Measurements from ENCODE around the gene RTTN. TPM values are rescaled to one million over a fixed set of nuclear protein-coding genes. Genes with fewer than 3 reads are reported as not detected.

The RTTN gene
- total RNA-seq, 2 experiments from 2014 or later = 19.8 to 29.7 TPM

DNA sequence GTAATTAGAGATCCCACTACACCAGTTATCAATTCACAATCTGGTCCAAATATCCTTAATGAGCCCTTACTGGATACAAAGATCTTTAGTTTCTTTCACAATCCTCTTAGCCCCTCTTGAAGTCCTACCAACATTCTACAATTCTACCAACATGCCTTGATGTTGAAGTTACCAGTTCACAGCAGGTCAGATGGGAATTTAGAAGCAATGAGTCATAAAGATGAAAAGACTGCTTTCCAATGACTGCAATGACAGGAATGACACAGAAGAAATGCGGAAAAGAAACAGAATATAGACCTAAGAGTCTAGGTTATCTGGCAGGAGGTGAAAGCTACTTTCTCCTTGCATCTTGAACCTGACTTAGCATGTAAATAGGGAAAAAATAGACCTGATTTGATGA lies 24.5 kb downstream of the RTTN start:
- no peaks in the 10 kb centered on the region for H3K4me1 ChIP-seq (ENCODE audit: insufficient read depth, low read length, poor library complexity, severe bottlenecking)
- intact Hi-C loops (cut with micrococcal nuclease; ENCODE audit: unreplicated experiment) = no loop called here
- no peak overlapping the region for H2AFZ ChIP-seq (ENCODE audit: low read length)
- H3K36me3 ChIP-seq (ENCODE audit: insufficient read depth, low read length) = peaks cover 20% of the 10 kb centered on the region
- ChIA-PET CTCF (ENCODE audit: unreplicated experiment) (no interaction called here), POLR2A (no interaction called here)
- no peak overlapping the region for H3K4me3 ChIP-seq (ENCODE audit: low read depth, low read length, poor library complexity, severe bottlenecking)
- TF ChIP-seq EZH2phosphoT487 (IDR thresholded peaks at IDR 0.05; ENCODE audit: borderline replicate concordance, low read depth, low read length) = no peak
- TF ChIP-seq, protein P1, sequence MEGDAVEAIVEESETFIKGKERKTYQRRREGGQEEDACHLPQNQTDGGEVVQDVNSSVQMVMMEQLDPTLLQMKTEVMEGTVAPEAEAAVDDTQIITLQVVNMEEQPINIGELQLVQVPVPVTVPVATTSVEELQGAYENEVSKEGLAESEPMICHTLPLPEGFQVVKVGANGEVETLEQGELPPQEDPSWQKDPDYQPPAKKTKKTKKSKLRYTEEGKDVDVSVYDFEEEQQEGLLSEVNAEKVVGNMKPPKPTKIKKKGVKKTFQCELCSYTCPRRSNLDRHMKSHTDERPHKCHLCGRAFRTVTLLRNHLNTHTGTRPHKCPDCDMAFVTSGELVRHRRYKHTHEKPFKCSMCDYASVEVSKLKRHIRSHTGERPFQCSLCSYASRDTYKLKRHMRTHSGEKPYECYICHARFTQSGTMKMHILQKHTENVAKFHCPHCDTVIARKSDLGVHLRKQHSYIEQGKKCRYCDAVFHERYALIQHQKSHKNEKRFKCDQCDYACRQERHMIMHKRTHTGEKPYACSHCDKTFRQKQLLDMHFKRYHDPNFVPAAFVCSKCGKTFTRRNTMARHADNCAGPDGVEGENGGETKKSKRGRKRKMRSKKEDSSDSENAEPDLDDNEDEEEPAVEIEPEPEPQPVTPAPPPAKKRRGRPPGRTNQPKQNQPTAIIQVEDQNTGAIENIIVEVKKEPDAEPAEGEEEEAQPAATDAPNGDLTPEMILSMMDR (conservative IDR thresholded peaks at IDR 0.05; ENCODE audit: low read length) = no peak
- no peak overlapping the region for H3K4me2 ChIP-seq (ENCODE audit: low read length)
- H3K79me2 ChIP-seq (ENCODE audit: insufficient read depth, low read depth, low read length) = no peaks in the 10 kb centered on the region
- no peaks in the 10 kb centered on the region for H3K9me3 ChIP-seq (ENCODE audit: low read length)
- no peak overlapping the region for H3K27ac ChIP-seq (ENCODE audit: low read depth, low read length, poor library complexity, severe bottlenecking)
- BruUV-seq (replicated peaks) = no TSS peak
- no peaks in the 10 kb centered on the region for H3K9me2 ChIP-seq (ENCODE audit: insufficient read depth, low read length)
- DNase-seq (ENCODE audit: low spot score) = no peak
- no peaks in the 10 kb centered on the region for H4K20me1 ChIP-seq (ENCODE audit: insufficient read depth, low read length)

DNA sequence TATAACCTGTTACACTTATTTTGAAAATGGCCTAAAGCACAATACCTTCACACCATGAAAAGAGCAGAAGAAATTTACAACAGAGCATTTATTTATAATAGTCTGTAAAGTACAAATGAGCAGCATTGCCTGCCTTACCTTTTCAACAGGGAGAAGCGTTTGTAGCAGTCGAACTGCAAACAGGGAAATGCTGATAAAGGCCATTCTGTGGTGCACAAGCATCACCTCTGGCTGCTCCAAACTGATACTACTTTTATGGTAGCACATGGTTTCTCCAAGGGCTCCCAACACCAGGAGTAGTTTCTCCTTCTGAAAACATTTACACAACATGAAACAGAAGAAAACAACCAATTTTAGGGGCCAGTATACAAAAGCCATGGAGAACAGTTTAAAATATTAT lies 28.9 kb downstream of the RTTN start:
- BruUV-seq (replicated peaks) = no TSS peak
- Histone ChIP-seq H4K20me1 (ENCODE audit: insufficient read depth, low read length) (no peaks in the 10 kb centered on the region), H3K36me3 (ENCODE audit: insufficient read depth, low read length) (0 out of 2 replicates have a peak, but pooled peaks cover 6% of the 10 kb centered on the region), H3K9me3 (ENCODE audit: low read length) (no peaks in the 10 kb centered on the region), H3K4me1 (ENCODE audit: insufficient read depth, low read length, poor library complexity, severe bottlenecking) (no peaks in the 10 kb centered on the region), H3K4me2 (ENCODE audit: low read length) (no peak overlapping the region), H3K9me2 (ENCODE audit: insufficient read depth, low read length) (no peaks in the 10 kb centered on the region), H3K4me3 (ENCODE audit: low read depth, low read length, poor library complexity, severe bottlenecking) (no peak overlapping the region), H2AFZ (ENCODE audit: low read length) (no peak overlapping the region), H3K27ac (ENCODE audit: low read depth, low read length, poor library complexity, severe bottlenecking) (no peak overlapping the region), H3K79me2 (ENCODE audit: insufficient read depth, low read depth, low read length) (no peaks in the 10 kb centered on the region)
- intact Hi-C loops (cut with micrococcal nuclease; ENCODE audit: unreplicated experiment) = no loop called here
- ChIA-PET CTCF (ENCODE audit: unreplicated experiment) (no interaction called here), POLR2A (no interaction called here)
- no peak for DNase-seq (ENCODE audit: low spot score)
- TF ChIP-seq, protein P1 (conservative IDR thresholded peaks at IDR 0.05; ENCODE audit: low read length) = no peak
- TF ChIP-seq EZH2phosphoT487 (IDR thresholded peaks at IDR 0.05; ENCODE audit: borderline replicate concordance, low read depth, low read length) = no peak

- Histone ChIP-seq H2AFZ (ENCODE audit: low read length) (no peak overlapping the region), H3K27ac (ENCODE audit: low read depth, low read length, poor library complexity, severe bottlenecking) (no peak overlapping the region), H3K9me2 (ENCODE audit: insufficient read depth, low read length) (no peaks in the 10 kb centered on the region), H4K20me1 (ENCODE audit: insufficient read depth, low read length) (no peaks in the 10 kb centered on the region), H3K4me1 (ENCODE audit: insufficient read depth, low read length, poor library complexity, severe bottlenecking) (no peaks in the 10 kb centered on the region), H3K4me3 (ENCODE audit: low read depth, low read length, poor library complexity, severe bottlenecking) (no peak overlapping the region), H3K79me2 (ENCODE audit: insufficient read depth, low read depth, low read length) (no peaks in the 10 kb centered on the region), H3K36me3 (ENCODE audit: insufficient read depth, low read length) (peaks cover 6% of the 10 kb centered on the region; the same call in 1 of the 2 replicates), H3K9me3 (ENCODE audit: low read length) (no peaks in the 10 kb centered on the region), H3K4me2 (ENCODE audit: low read length) (no peak overlapping the region)
- ChIA-PET POLR2A (no interaction called here), CTCF (ENCODE audit: unreplicated experiment) (no interaction called here)
- DNase-seq (ENCODE audit: low spot score) = no peak
- no peak for TF ChIP-seq EZH2phosphoT487 (IDR thresholded peaks at IDR 0.05; ENCODE audit: borderline replicate concordance, low read depth, low read length)
- TF ChIP-seq, protein P1 (conservative IDR thresholded peaks at IDR 0.05; ENCODE audit: low read length) = no peak
- intact Hi-C loops (cut with micrococcal nuclease; ENCODE audit: unreplicated experiment) = no loop called here
- no TSS peak for BruUV-seq (replicated peaks)
Measured at GRCh38 chr18:70175216-70175615, 30.3 kb downstream of the RTTN start.

Measured in OCI-LY7 (cell line).